H1 (cell line): ENCODE results near the gene ZNF74. TPM values are rescaled to one million over a fixed set of nuclear protein-coding genes. Genes with fewer than 3 reads are reported as not detected.

ENCODE experiments used
- CTCF ChIA-PET: fragments of 300-600 bp; sonication (Branson Sonifier 250); formaldehyde crosslinking; loops from one replicate; lab custom pipeline; 2021; ENCODE audit not compliant: partially characterized antibody; lab: Charles Lee
- POLR2A ChIA-PET: fragments of 300-600 bp; sonication (Branson Sonifier 250); formaldehyde crosslinking; loops from one replicate; lab custom pipeline; 2021; ENCODE audit warnings: inconsistent platforms; ENCODE audit not compliant: partially characterized antibody; lab: Charles Lee
- DNase-seq, 2 experiments: peaks; one replicate each; pipeline versions ENCODE4 v3.0.0 to v3.0.0-alpha.2; 2010 to 2022; ENCODE audit warnings: low spot score in 2 of 2, low read depth in 1 of 2, mixed read lengths in 1 of 2
- FAIRE-seq: peaks from 2 replicates; lab custom pipeline; 2011; peaks lifted over from hg19 to GRCh38; lab: Jason Lieb, UNC
- H2AFZ ChIP-seq: 2 replicates; pipeline ENCODE4 v1.8.1; 2012; ENCODE audit warnings: low read length, inconsistent platforms
- H2AK5ac ChIP-seq: 2 replicates; pipeline ENCODE4 v1.6.1; 2013; ENCODE audit warnings: low read depth, low read length
- H2BK120ac ChIP-seq: replicated peaks from 2 replicates; pipeline ENCODE3; 2013; ENCODE audit warnings: low read depth, low read length, inconsistent platforms
- H2BK12ac ChIP-seq: 2 replicates; pipeline ENCODE4 v1.6.1; 2013; ENCODE audit warnings: low read depth, low read length
- H2BK15ac ChIP-seq: 2 replicates; pipeline ENCODE4 v1.6.1; 2013; ENCODE audit warnings: low read length
- H2BK20ac ChIP-seq: 2 replicates; pipeline ENCODE4 v1.6.1; 2013; ENCODE audit warnings: low read length
- H2BK5ac ChIP-seq: 2 replicates; pipeline ENCODE4 v1.6.1; 2013; ENCODE audit warnings: low read depth, low read length
- H3K14ac ChIP-seq: 2 replicates; pipeline ENCODE4 v1.6.1; 2013; ENCODE audit warnings: inconsistent platforms; ENCODE audit not compliant: insufficient read length
- H3K18ac ChIP-seq: 2 replicates; pipeline ENCODE4 v1.6.1; 2013; ENCODE audit warnings: low read length; ENCODE audit errors: extremely low read depth
- H3K23ac ChIP-seq: 2 replicates; pipeline ENCODE4 v1.6.1; 2013; ENCODE audit warnings: inconsistent platforms; ENCODE audit not compliant: insufficient read length
- H3K23me2 ChIP-seq: 2 replicates; pipeline ENCODE4 v1.6.1; 2013; ENCODE audit warnings: low read depth, low read length
- H3K27ac ChIP-seq: 2 replicates; pipeline ENCODE4 v1.6.1; 2011; ENCODE audit warnings: low read depth, low read length, inconsistent platforms
- H3K27me3 ChIP-seq, 4 experiments: replicated peaks in 1 of 4; 1 replicate in 1 of 4; 2 replicates in 3 of 4; pipeline versions ENCODE4 v1.6.1 to v1.8.1; 2011 to 2013; ENCODE audit warnings: low read length in 3 of 4, mild to moderate bottlenecking in 3 of 4, inconsistent platforms in 2 of 4, mixed read lengths in 2 of 4, moderate library complexity in 1 of 4; ENCODE audit not compliant: control insufficient read depth in 3 of 4, insufficient read depth in 3 of 4; ENCODE audit errors: extremely low read depth in 1 of 4
- H3K36me3 ChIP-seq, 4 experiments: 2 replicates each; pipeline versions ENCODE4 v1.6.1 to v1.8.1; 2011 to 2013; ENCODE audit warnings: mild to moderate bottlenecking in 4 of 4, low read length in 3 of 4, moderate library complexity in 2 of 4, control low read depth in 1 of 4, inconsistent platforms in 1 of 4; ENCODE audit not compliant: insufficient read depth in 4 of 4, control insufficient read depth in 2 of 4
- H3K4ac ChIP-seq: replicated peaks from 2 replicates; pipeline ENCODE3; 2013; ENCODE audit warnings: low read length, low read depth, mixed read lengths, inconsistent platforms; ENCODE audit not compliant: insufficient read length
- H3K4me1 ChIP-seq, 4 experiments: replicated peaks in 1 of 4; 1 replicate in 1 of 4; 2 replicates in 3 of 4; pipeline versions ENCODE4 v1.6.1 to v1.8.1; 2011 to 2013; ENCODE audit warnings: low read length in 3 of 4, inconsistent platforms in 2 of 4, mixed read lengths in 1 of 4; ENCODE audit not compliant: insufficient read depth in 4 of 4, control insufficient read depth in 3 of 4
- H3K4me2 ChIP-seq, 2 experiments: 2 replicates each; pipeline versions ENCODE4 v1.6.1 to v1.8.1; 2011 to 2013; ENCODE audit warnings: low read depth in 2 of 2, low read length in 2 of 2, control low read depth in 1 of 2, inconsistent platforms in 1 of 2, mild to moderate bottlenecking in 1 of 2; ENCODE audit not compliant: insufficient read depth in 1 of 2
- H3K4me3 ChIP-seq, 4 experiments: fragments of 200-600, 300-600 bp in 1 of 4; sonication (generic), shearing (Covaris generic), sonication (Bioruptor Twin) in 1 of 4; 2 replicates each; pipeline versions ENCODE4 v1.5.1 to v1.8.1; 2011 to 2016; ENCODE audit warnings: low read length in 4 of 4, low read depth in 3 of 4, control low read depth in 2 of 4, inconsistent platforms in 2 of 4, mild to moderate bottlenecking in 2 of 4, mixed read lengths in 1 of 4, moderate library complexity in 1 of 4; ENCODE audit not compliant: insufficient read depth in 2 of 4; ENCODE audit errors: extremely low read depth in 1 of 4
- H3K56ac ChIP-seq: replicated peaks from 2 replicates; pipeline ENCODE3; 2013; ENCODE audit warnings: low read depth, mild to moderate bottlenecking, mixed read lengths, low read length, inconsistent platforms; ENCODE audit not compliant: insufficient read length
- H3K79me1 ChIP-seq: 2 replicates; pipeline ENCODE4 v1.6.1; 2013; ENCODE audit warnings: low read depth, low read length, control low read depth
- H3K79me2 ChIP-seq, 2 experiments: 2 replicates each; pipeline versions ENCODE4 v1.6.1 to v1.8.1; 2012 to 2013; ENCODE audit warnings: low read length in 2 of 2, mild to moderate bottlenecking in 2 of 2, inconsistent platforms in 1 of 2; ENCODE audit not compliant: insufficient read depth in 2 of 2, control insufficient read depth in 1 of 2
- H3K9ac ChIP-seq, 4 experiments: replicated peaks in 1 of 4; 1 replicate in 1 of 4; 2 replicates in 3 of 4; pipeline versions ENCODE4 v1.6.1 to v1.8.1; 2011 to 2013; ENCODE audit warnings: low read depth in 3 of 4, low read length in 3 of 4, control low read depth in 2 of 4, mild to moderate bottlenecking in 2 of 4, moderate library complexity in 2 of 4, inconsistent platforms in 1 of 4; ENCODE audit errors: extremely low read depth in 1 of 4
- H3K9me3 ChIP-seq, 2 experiments: 2 replicates each; pipeline versions ENCODE4 v1.6.1 to v1.8.1; 2012 to 2013; ENCODE audit warnings: mild to moderate bottlenecking in 2 of 2, moderate library complexity in 2 of 2, control low read depth in 1 of 2, inconsistent platforms in 1 of 2, low read depth in 1 of 2, low read length in 1 of 2, mixed read lengths in 1 of 2; ENCODE audit not compliant: insufficient read depth in 2 of 2
- H4K20me1 ChIP-seq, 2 experiments: replicated peaks in 1 of 2; 2 replicates each; pipeline versions ENCODE3 to v1.8.1; 2011 to 2013; ENCODE audit warnings: inconsistent platforms in 2 of 2, low read length in 2 of 2, mild to moderate bottlenecking in 1 of 2; ENCODE audit not compliant: insufficient read depth in 2 of 2, control insufficient read depth in 1 of 2
- H4K5ac ChIP-seq: 2 replicates; pipeline ENCODE4 v1.6.1; 2013; ENCODE audit warnings: low read length, low read depth, mixed read lengths, inconsistent platforms; ENCODE audit not compliant: insufficient read length
- H4K8ac ChIP-seq: 2 replicates; pipeline ENCODE4 v1.8.0; 2013; ENCODE audit warnings: mild to moderate bottlenecking, moderate library complexity, low read length, inconsistent platforms; ENCODE audit not compliant: insufficient read depth; ENCODE audit errors: extremely low read depth
- H4K91ac ChIP-seq: replicated peaks from 2 replicates; pipeline ENCODE3; 2013; ENCODE audit warnings: low read length, mixed read lengths, inconsistent platforms; ENCODE audit not compliant: insufficient read length
- SRF ChIP-seq: IDR thresholded peaks from 2 replicates; pipeline ENCODE4 v1.6.1; 2011; ENCODE audit warnings: mild to moderate bottlenecking, low read depth, low read length, moderate library complexity
- YY1 ChIP-seq: IDR thresholded peaks from 2 replicates; pipeline ENCODE4 v1.6.1; 2011; ENCODE audit warnings: low read depth, mild to moderate bottlenecking, low read length
- polyA plus RNA-seq, 7 experiments: library from polyadenylated mRNA; depleted of rRNA in 3 of 7; stranded (reverse) in 5 of 7; unstranded in 2 of 7; fragments of >200 nt in 5 of 7; fragments of 200-250 nt in 2 of 7; gene quantifications; 1 replicate in 5 of 7; 2 replicates in 1 of 7; 4 replicates in 1 of 7; pipeline versions ENCODE4 v1.2.1 to v1.2.3, GENCODE V29; 2011 to 2013; ENCODE audit warnings: missing spikeins in 2 of 7, mixed read lengths in 2 of 7
- total RNA-seq: library from RNA; stranded (reverse); fragmentation: NEBNext Ultra II Directional; extraction: Animal tissue kit (Norgen Biotek cat#: 25700); gene quantifications from 2 replicates; pipeline ENCODE4 v1.2.1, GENCODE V29; 2021
- TF ChIP-seq, protein P1 (sequence below): IDR thresholded peaks from 2 replicates; pipeline ENCODE4 v1.6.1; 2012; ENCODE audit warnings: inconsistent platforms

The ZNF74 gene
- total and polyA plus RNA-seq, 2 of the 8 experiments (the other 6 are each of a cell fraction or from before 2014, with no cell fraction given), result 29.7 to 45.7 TPM

DNA sequence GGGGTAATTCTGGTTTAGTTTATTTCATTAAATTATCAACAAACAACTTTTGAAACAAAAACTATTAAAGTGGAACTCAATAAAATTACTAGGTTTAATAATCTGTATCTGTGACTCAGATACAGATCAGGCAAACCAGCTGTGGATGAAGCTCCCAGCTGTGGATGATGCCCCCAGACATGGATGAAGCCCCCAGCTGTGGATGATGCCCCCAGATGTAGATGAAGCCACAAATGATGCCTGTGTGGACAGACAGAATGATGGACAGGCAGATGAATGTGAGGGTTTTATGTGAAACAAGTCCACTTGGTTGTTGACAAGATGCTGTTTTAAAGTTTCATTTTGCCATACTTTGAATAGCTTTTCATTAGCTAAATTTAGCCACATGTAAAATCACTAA, 5.8 kb upstream of the ZNF74 start:
- no peak overlapping the region for H2BK5ac ChIP-seq
- no peaks in the 10 kb centered on the region for H3K79me1 ChIP-seq
- no peak overlapping the region for H3K56ac ChIP-seq
- no peak overlapping the region for H4K91ac ChIP-seq
- H3K4me3 ChIP-seq, result no peak overlapping the region
- no peaks in the 10 kb centered on the region for H3K23me2 ChIP-seq
- CTCF ChIA-PET, result interaction anchor here (1.1 kb wide), 1 partner anchor 71 kb away, joined by 3 read pairs; no protein-coding TSS in a partner anchor
- H4K20me1 ChIP-seq, result no peaks in the 10 kb centered on the region
- no peak overlapping the region for H3K23ac ChIP-seq
- no peak for FAIRE-seq
- TF ChIP-seq, protein P1, sequence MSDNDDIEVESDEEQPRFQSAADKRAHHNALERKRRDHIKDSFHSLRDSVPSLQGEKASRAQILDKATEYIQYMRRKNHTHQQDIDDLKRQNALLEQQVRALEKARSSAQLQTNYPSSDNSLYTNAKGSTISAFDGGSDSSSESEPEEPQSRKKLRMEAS, result no peak
- TF ChIP-seq SRF, result no peak
- TF ChIP-seq YY1, result no peak
- TF ChIP-seq, all 59 proteins: peak for 0
- Histone ChIP-seq H3K18ac (no peak overlapping the region), H2AFZ (no peak overlapping the region), H3K36me3 (no peaks in the 10 kb centered on the region), H3K9ac (no peak overlapping the region), H3K4me1 (peaks cover 0 to under 1% (median 0%) of the 10 kb centered on the region in 4 experiments; a peak in 1 of 7 replicates), H3K4me2 (no peak overlapping the region), H3K27me3 (no peaks in the 10 kb centered on the region), H3K4ac (no peak overlapping the region), H2BK20ac (no peak overlapping the region), H3K79me2 (no peaks in the 10 kb centered on the region), H2BK120ac (no peak overlapping the region), H2BK12ac (no peak overlapping the region), H3K9me3 (no peaks in the 10 kb centered on the region), H2AK5ac (no peak overlapping the region), H4K5ac (no peak overlapping the region), H2BK15ac (no peak overlapping the region), H3K27ac (no peak overlapping the region), H3K14ac (no peak overlapping the region), H4K8ac (no peak overlapping the region)
- DNase-seq, result no peak
- POLR2A ChIA-PET, result interaction anchor here (1.3 kb wide), 1 partner anchor 20 kb away, joined by 3 read pairs; no protein-coding TSS in a partner anchor
